Measurements from ENCODE around the gene TIAM2. TPM values are rescaled to one million over a fixed set of nuclear protein-coding genes. Genes with fewer than 3 reads are reported as not detected.

The TIAM2 gene
- total RNA-seq, 1 experiment from 2014 or later = 9.1 TPM

- peaks cover 6% of the 10 kb centered on the region for H3K4me1 ChIP-seq (ENCODE audit: insufficient read depth, low read length, poor library complexity, severe bottlenecking)
- H3K9me3 ChIP-seq (ENCODE audit: low read depth, low read length, poor library complexity, severe bottlenecking) = no peaks in the 10 kb centered on the region
- TF ChIP-seq CTCF (conservative IDR thresholded peaks at IDR 0.05; ENCODE audit: low read depth, low read length) (no peak), EZH2 (IDR thresholded peaks at IDR 0.05; ENCODE audit: borderline replicate concordance, low read depth, low read length, poor library complexity, severe bottlenecking) (no peak)
- no peak overlapping the region for H3K27ac ChIP-seq (ENCODE audit: low read depth, low read length, poor library complexity, severe bottlenecking)
- ChIA-PET POLR2A (ENCODE audit: low non-redundant PET) (no interaction called here), CTCF (no interaction called here)
- no peaks in the 10 kb centered on the region for H3K36me3 ChIP-seq (ENCODE audit: insufficient read depth, low read length, poor library complexity, severe bottlenecking)
- H3K4me3 ChIP-seq (ENCODE audit: low read depth, low read length, poor library complexity, severe bottlenecking) = no peak overlapping the region
- DNase-seq (ENCODE audit: low spot score) = no peak
- H3K27me3 ChIP-seq (replicated peaks; ENCODE audit: insufficient read depth, low read depth, low read length, poor library complexity) = no peaks in the 10 kb centered on the region
- intact Hi-C loops (cut with micrococcal nuclease; ENCODE audit: unreplicated experiment) = no loop called here
- no TSS peak for BruUV-seq (replicated peaks)
Observed at GRCh38 chr6:155045561-155046404, 50.7 kb downstream of the TIAM2 start.

- Histone ChIP-seq H3K4me1 (ENCODE audit: insufficient read depth, low read length, poor library complexity, severe bottlenecking) (no peaks in the 10 kb centered on the region), H3K9me3 (ENCODE audit: low read depth, low read length, poor library complexity, severe bottlenecking) (no peaks in the 10 kb centered on the region), H3K27ac (ENCODE audit: low read depth, low read length, poor library complexity, severe bottlenecking) (no peak overlapping the region), H3K27me3 (replicated peaks; ENCODE audit: insufficient read depth, low read depth, low read length, poor library complexity) (no peaks in the 10 kb centered on the region), H3K4me3 (ENCODE audit: low read depth, low read length, poor library complexity, severe bottlenecking) (no peak overlapping the region), H3K36me3 (ENCODE audit: insufficient read depth, low read length, poor library complexity, severe bottlenecking) (no peaks in the 10 kb centered on the region)
- intact Hi-C loops (cut with micrococcal nuclease; ENCODE audit: unreplicated experiment) = no loop called here
- POLR2A ChIA-PET (ENCODE audit: low non-redundant PET) = no interaction called here
- no TSS peak for BruUV-seq (replicated peaks)
- TF ChIP-seq CTCF (conservative IDR thresholded peaks at IDR 0.05; ENCODE audit: low read depth, low read length) (no peak), EZH2 (IDR thresholded peaks at IDR 0.05; ENCODE audit: borderline replicate concordance, low read depth, low read length, poor library complexity, severe bottlenecking) (no peak)
- no peak for DNase-seq (ENCODE audit: low spot score)
- CTCF ChIA-PET = no interaction called here
Observed at GRCh38 chr6:155047523-155047922, 52.4 kb downstream of the TIAM2 start.

- DNase-seq (ENCODE audit: low spot score) = no peak
- intact Hi-C loops (cut with micrococcal nuclease; ENCODE audit: unreplicated experiment) = no loop called here
- Histone ChIP-seq H3K36me3 (ENCODE audit: insufficient read depth, low read length, poor library complexity, severe bottlenecking) (no peaks in the 10 kb centered on the region), H3K4me1 (ENCODE audit: insufficient read depth, low read length, poor library complexity, severe bottlenecking) (no peaks in the 10 kb centered on the region), H3K27me3 (replicated peaks; ENCODE audit: insufficient read depth, low read depth, low read length, poor library complexity) (no peaks in the 10 kb centered on the region), H3K4me3 (ENCODE audit: low read depth, low read length, poor library complexity, severe bottlenecking) (no peak overlapping the region), H3K27ac (ENCODE audit: low read depth, low read length, poor library complexity, severe bottlenecking) (no peak overlapping the region), H3K9me3 (ENCODE audit: low read depth, low read length, poor library complexity, severe bottlenecking) (no peaks in the 10 kb centered on the region)
- BruUV-seq (replicated peaks) = no TSS peak
- TF ChIP-seq EZH2 (IDR thresholded peaks at IDR 0.05; ENCODE audit: borderline replicate concordance, low read depth, low read length, poor library complexity, severe bottlenecking) (no peak), CTCF (conservative IDR thresholded peaks at IDR 0.05; ENCODE audit: low read depth, low read length) (no peak)
- POLR2A ChIA-PET (ENCODE audit: low non-redundant PET) = no interaction called here
- CTCF ChIA-PET = interaction anchor here (0.7 kb wide), 1 partner anchor 135 kb away, joined by 6 read pairs; no protein-coding TSS in a partner anchor
Observed at GRCh38 chr6:155050311-155050710, 55.2 kb downstream of the TIAM2 start.

Data from A673 (cell line).